Psoas muscle (tissue), 8 donors: ENCODE data around the gene GOLT1B. TPM values are rescaled to one million over a fixed set of nuclear protein-coding genes. Genes with fewer than 3 reads are reported as not detected.
"Not testable (repeated sequence)": the region's sequence is repeated elsewhere in the genome, so short reads cannot be mapped to it uniquely, and the experiment has no call there.

ENCODE experiments used
- ATAC-seq, 4 donors: fragments of 200-7000 bp; cut with Tn5 transposase; one replicate each; pipeline ENCODE4 v1.9.1; 2020; ENCODE audit warnings: moderate library complexity in 3 of 4, mild to moderate bottlenecking in 2 of 4
- DNase-seq, 2 donors: peaks; one replicate each; pipeline ENCODE4 v3.0.0-alpha.2; 2020
- H3K27ac ChIP-seq: fragments of 200-600 bp; one replicate; pipeline ENCODE4 v1.8.0; 2022
- H3K27me3 ChIP-seq, 3 donors: fragments of 200-600 bp in 1 of 3; one replicate each; pipeline versions ENCODE4 v1.6.1 to v1.8.0; 2013 to 2022; ENCODE audit warnings: low read length in 2 of 3, mild to moderate bottlenecking in 2 of 3, moderate library complexity in 1 of 3; ENCODE audit not compliant: insufficient read depth in 3 of 3
- H3K36me3 ChIP-seq, 2 donors: fragments of 200-600 bp in 1 of 2; one replicate each; pipeline versions ENCODE4 v1.6.1 to v1.8.0; 2013 to 2022; ENCODE audit warnings: low read depth in 1 of 2, mild to moderate bottlenecking in 1 of 2, moderate library complexity in 1 of 2; ENCODE audit not compliant: insufficient read depth in 1 of 2
- H3K4me1 ChIP-seq: fragments of 200-600 bp; one replicate; pipeline ENCODE4 v1.8.0; 2022
- H3K4me3 ChIP-seq: fragments of 200-600 bp; one replicate; pipeline ENCODE4 v1.8.0; 2022; ENCODE audit warnings: mild to moderate bottlenecking
- H3K9me3 ChIP-seq: fragments of 200-600 bp; one replicate; pipeline ENCODE4 v1.8.0; 2022
- WGBS, 3 donors: extraction: QIAGEN DNeasy Blood & Tissue Kit; methylation state at CpG; one replicate each; pipeline versions ENCODE4 v1.1.6 to v1.1.7; 2013; 5-methylcytosine and 5-hydroxymethylcytosine counted together
- intact Hi-C, 2 donors: fragments of 100-400 bp; cut with DNase I; formaldehyde crosslinking; loops; one replicate each; pipeline versions ENCODE4 v1.11.0 to v1.14.2; 2022
- long read RNA-seq, 2 donors: library from polyadenylated mRNA; unstranded; transcript quantifications; one replicate each; pipeline ENCODE4 v2.0.0, GENCODE V29; 2021
- polyA plus RNA-seq, 3 donors: library from polyadenylated mRNA; stranded (reverse); fragments of 200-250 nt; gene quantifications; one replicate each; pipeline ENCODE4 v1.2.3, GENCODE V29; 2013
- total RNA-seq, 4 donors: library from RNA; stranded (reverse); fragmentation: NEBNext Ultra II Directional in 2 of 4; extraction: Animal tissue kit (Norgen Biotek cat#: 25700) in 2 of 4; gene quantifications; one replicate each; pipeline versions ENCODE4 v1.2.1 to v1.2.4, GENCODE V29; 2021 to 2023
- TF ChIP-seq, protein P1 (sequence below): fragments of 200-600 bp; IDR thresholded peaks from one replicate; pipeline ENCODE4 v1.8.0; 2022; ENCODE audit warnings: antibody characterized with exemption
- donor health status: healthy with polysubstance abuse.
- donor health status: DM: no; HTN: no; CAD: no; lungs with moderate emphysema.
- donor health status: Bipolar disorder and iron deficiency.
- donor health status: healthy.
- donor health status: DM: yes; HTN: yes; CAD: no.
- donor health status: DM: no; HTN: no; CAD: no.
- donor health status: DM: no; HTN: no; CAD: no.
- donor health status: DM: yes; HTN: yes; CAD: no.

Gene GOLT1B, protein sequence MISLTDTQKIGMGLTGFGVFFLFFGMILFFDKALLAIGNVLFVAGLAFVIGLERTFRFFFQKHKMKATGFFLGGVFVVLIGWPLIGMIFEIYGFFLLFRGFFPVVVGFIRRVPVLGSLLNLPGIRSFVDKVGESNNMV
- 10 to 100 TPM; 14.0 to 30.5 (median 19.9) TPM for total RNA-seq
- 10 to 100 TPM; 17.8 to 62.2 (median 39.4) TPM for polyA plus RNA-seq
- long read RNA-seq, donor 1, transcript GOLT1B-201 (5 exons, 3,227 nt): major isoform, 31 of 35 reads
- long read RNA-seq, donor 1, partial matches to known transcripts: 1 of 35 reads
- long read RNA-seq, donor 1, other reads (novel, unspliced or antisense): 2 of 35 reads
- long read RNA-seq, donor 2, transcript GOLT1B-207 (6 exons, 562 nt): minor isoform, 5 of 61 reads
- long read RNA-seq, donor 2, transcript GOLT1B-201 (5 exons, 3,227 nt): major isoform, 43 of 61 reads
- long read RNA-seq, donor 2, partial matches to known transcripts: 1 of 61 reads
- long read RNA-seq, donor 2, other reads (novel, unspliced or antisense): 2 of 61 reads

DNA sequence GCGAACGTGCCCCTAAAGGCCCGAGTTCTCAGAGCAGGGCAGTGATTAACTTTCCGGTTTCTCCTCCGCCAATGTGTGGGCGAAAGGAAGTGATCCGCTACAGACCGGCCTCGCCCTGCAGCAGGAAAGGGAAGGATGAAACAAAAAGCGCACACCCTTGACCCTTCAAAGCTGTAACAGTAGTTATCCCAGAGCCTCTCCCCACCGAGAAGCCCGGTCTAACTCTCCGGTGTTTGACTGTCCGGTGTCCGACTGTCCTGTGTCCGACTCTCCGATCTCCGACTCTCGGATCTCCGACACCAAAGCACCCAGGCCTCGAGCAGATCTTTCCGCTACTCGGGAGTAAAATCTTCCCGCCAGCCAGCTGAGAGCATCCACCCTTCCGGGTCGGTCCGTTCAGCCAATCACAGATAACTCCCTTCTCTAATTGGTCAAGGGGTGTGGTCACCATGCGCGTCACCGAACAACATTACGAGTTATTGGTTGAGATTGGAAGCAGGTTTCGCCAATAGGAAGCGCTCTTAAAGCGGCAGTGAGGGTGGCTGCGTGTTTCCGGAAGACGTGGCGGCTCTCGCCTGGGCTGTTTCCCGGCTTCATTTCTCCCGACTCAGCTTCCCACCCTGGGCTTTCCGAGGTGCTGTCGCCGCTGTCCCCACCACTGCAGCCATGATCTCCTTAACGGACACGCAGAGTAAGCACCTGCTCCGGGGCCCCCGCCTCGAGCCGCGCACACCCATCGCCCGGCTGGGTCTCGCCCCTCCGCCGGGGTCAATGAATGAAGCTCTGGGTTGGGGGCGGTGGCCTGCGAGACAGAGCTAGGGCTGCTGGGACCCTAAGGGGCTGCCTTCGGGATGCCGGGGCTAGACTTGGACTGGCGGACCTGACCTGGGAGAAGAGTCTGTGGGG, at the start of gene GOLT1B, which contains the start of gene RECQL:
GOLT1B (plus strand) TSS at position 532 of the 906 bp plus-strand sequence; CDS start at position 667, 135 bp downstream.
RECQL (minus strand) TSS at position 378 of the 906 bp plus-strand sequence. CDS start 2,065 bp downstream, outside the sequence.
- ATAC-seq: peak; percentile 99 to 100 (median 100)
- Histone ChIP-seq H3K27ac (peak within 1 kb of the TSS; percentile 89), H3K9me3 (no peaks in the 10 kb centered on the region), H3K27me3 (no peaks in the 10 kb centered on the region), H3K4me1 (peaks cover 40% of the 10 kb centered on the region), H3K4me3 (peak within 1 kb of the TSS; percentile 95), H3K36me3 (peaks cover 0 to 26% of the 10 kb centered on the region in 2 donors)
- DNase-seq: peak; percentile 88 to 93
- 0% methylated on average over 61 of the region's 61 CpGs for WGBS, 3 donors
- TF ChIP-seq, protein P1, sequence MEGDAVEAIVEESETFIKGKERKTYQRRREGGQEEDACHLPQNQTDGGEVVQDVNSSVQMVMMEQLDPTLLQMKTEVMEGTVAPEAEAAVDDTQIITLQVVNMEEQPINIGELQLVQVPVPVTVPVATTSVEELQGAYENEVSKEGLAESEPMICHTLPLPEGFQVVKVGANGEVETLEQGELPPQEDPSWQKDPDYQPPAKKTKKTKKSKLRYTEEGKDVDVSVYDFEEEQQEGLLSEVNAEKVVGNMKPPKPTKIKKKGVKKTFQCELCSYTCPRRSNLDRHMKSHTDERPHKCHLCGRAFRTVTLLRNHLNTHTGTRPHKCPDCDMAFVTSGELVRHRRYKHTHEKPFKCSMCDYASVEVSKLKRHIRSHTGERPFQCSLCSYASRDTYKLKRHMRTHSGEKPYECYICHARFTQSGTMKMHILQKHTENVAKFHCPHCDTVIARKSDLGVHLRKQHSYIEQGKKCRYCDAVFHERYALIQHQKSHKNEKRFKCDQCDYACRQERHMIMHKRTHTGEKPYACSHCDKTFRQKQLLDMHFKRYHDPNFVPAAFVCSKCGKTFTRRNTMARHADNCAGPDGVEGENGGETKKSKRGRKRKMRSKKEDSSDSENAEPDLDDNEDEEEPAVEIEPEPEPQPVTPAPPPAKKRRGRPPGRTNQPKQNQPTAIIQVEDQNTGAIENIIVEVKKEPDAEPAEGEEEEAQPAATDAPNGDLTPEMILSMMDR: no peak
- intact Hi-C loops: loop anchor here (5.0 to 10.0 kb wide), 2 partner anchors 156 to 173 kb away; partner anchors contain the start of gene LDHB (in 1 of the 2)

DNA sequence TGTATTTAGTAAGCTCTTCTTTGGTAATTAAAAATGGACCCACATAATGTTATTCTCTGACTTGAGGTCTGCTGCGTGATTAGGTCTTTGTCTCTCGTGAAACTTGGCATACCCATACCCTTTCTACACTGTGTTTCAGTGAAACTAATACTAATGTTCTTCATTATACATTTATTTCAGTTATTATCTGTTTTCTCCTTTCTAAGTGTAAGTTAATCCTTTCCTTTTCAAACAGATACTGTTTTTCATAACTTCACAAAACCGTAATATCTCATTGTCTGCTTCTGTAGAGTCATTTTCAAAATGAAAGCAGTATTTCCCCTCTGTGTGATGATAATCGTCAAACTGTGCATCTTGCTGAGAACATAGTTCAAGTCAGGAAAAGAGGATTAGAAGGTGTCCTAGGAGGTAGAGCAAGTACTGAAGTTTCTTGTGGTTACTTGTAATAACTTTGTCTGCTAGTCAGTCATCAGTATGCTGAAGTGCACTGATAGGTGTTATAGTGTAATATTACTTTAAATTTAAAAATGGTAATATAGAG, 48.2 kb upstream of the GOLT1B start:
- no peaks in the 10 kb centered on the region for H3K27me3 ChIP-seq
- intact Hi-C loops: loop anchor here in 1 of 2 donors (5.0 kb wide), 1 partner anchor 349 kb away; no protein-coding TSS in a partner anchor
- H3K27ac ChIP-seq: no peak overlapping the region
- DNase-seq (no peak), ATAC-seq (no peak)
- peaks cover 3 to 93% of the 10 kb centered on the region in 2 donors for H3K36me3 ChIP-seq
- no peak overlapping the region for H3K4me3 ChIP-seq
- H3K9me3 ChIP-seq: no peaks in the 10 kb centered on the region
- WGBS, 3 donors: 90 to 92% (median 90%) methylated on average over 4 of the region's 4 CpGs
- TF ChIP-seq, protein P1: no peak
- H3K4me1 ChIP-seq: no peaks in the 10 kb centered on the region

DNA sequence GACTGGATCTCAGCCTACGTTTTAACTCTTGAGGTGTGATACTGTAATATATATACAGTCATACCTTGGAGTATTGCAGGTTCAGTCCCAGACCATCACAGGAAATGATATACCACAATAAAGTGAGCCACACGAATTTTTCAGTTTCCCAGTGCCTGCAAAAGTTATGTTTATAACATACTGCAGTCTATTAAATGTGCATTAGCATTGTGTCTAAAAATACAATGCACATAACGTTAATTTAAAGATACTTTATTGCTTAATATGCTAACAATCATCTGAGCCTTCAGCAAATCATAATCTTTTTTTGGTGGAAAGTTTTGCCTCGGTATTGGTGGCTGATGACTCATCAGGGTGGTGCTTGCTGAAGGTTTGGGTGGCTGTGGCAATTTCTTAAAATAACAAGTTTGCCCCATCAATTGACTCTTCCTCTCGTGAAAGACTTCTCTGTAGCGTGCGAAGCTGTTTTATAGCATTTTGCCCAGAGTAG, 45.3 kb upstream of the GOLT1B start:
- 67 to 73% (median 70%) methylated on average over 7 of the region's 7 CpGs for WGBS, 3 donors
- H3K9me3 ChIP-seq: no peaks in the 10 kb centered on the region
- TF ChIP-seq, protein P1: no peak
- H3K4me3 ChIP-seq: no peak overlapping the region
- no peaks in the 10 kb centered on the region for H3K27me3 ChIP-seq
- ATAC-seq (no peak), DNase-seq (no peak)
- H3K4me1 ChIP-seq: no peaks in the 10 kb centered on the region
- no peak overlapping the region for H3K27ac ChIP-seq
- peaks cover 3 to 93% of the 10 kb centered on the region in 2 donors for H3K36me3 ChIP-seq
- intact Hi-C loops: no loop called here

DNA sequence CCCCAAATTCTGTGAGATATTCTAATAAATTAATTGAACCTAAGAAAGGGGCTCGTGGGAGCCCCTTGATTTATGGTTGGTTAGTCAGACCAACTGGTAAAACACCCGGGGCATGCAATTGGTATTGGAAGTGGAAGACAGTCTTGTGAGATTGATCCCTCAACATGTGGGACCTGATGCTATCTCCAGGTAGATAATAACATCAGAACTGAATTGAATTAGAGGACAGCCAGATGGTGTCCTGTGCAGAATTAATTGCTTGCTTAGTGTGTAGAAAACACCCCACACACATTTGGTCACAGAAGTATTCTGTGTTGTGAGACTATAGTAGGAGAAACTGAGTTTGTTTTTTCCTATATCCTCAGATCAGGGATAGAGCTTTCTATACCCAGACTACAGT, 42.1 kb upstream of the GOLT1B start:
- 77 to 94% (median 85%) methylated on average over 2 of the region's 2 CpGs for WGBS, 3 donors
- H3K4me1 ChIP-seq: no peaks in the 10 kb centered on the region
- no peaks in the 10 kb centered on the region for H3K27me3 ChIP-seq
- DNase-seq (no peak), ATAC-seq (no peak)
- peaks cover 3 to 98% of the 10 kb centered on the region in 2 donors for H3K36me3 ChIP-seq
- intact Hi-C loops: no loop called here
- TF ChIP-seq, protein P1: no peak
- H3K4me3 ChIP-seq: no peak overlapping the region
- H3K27ac ChIP-seq: no peak overlapping the region
- H3K9me3 ChIP-seq: no peaks in the 10 kb centered on the region

DNA sequence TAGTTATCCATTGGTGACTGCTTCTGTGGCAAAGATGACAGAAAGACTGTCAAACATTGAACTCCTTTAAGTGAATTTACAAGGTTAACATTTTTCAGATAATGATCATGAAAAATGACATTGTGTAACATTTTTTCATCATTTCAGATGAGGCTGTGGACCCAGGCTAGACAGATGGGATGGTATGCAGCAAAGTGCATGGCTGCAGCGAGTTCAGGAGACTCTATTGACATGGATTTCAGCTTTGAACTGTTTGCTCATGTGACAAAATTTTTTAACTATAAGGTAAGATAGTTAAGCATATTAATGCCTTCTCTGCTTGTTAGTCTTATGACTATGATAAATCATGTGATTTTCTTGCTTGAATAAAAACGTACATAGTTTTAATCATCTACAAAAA, 34.3 kb upstream of the GOLT1B start:
- H3K36me3 ChIP-seq: peaks cover 0 to 81% of the 10 kb centered on the region in 2 donors
- ATAC-seq, H3K27ac ChIP-seq, intact Hi-C loops, H3K27me3 ChIP-seq, H3K4me3 ChIP-seq, DNase-seq, H3K4me1 ChIP-seq, H3K9me3 ChIP-seq: not testable (repeated sequence)
- 84 to 91% (median 88%) methylated on average over 2 of the region's 2 CpGs for WGBS, 3 donors
